ENCODE measurements around the gene FBH1.
"Not testable (repeated sequence)": the region's sequence is repeated elsewhere in the genome, so short reads cannot be mapped to it uniquely, and the experiment has no call there.

The FBH1 gene

GRCh38 chr10:5944389-5945189 is 54.5 kb downstream of the FBH1 start:
- no peak for DNase-seq

- DNase-seq: no peak
Observed at GRCh38 chr10:5945190-5945509, 55.1 kb downstream of the FBH1 start.

GRCh38 chr10:5945561-5946418 is 55.7 kb downstream of the FBH1 start:
- no peak for DNase-seq

GRCh38 chr10:5946419-5946775 is 56.4 kb downstream of the FBH1 start:
- not testable (repeated sequence) for DNase-seq

GRCh38 chr10:5946786-5947185 is 56.7 kb downstream of the FBH1 start:
- DNase-seq: no peak

GRCh38 chr10:5947471-5948207 is 57.6 kb downstream of the FBH1 start:
- DNase-seq: no peak

GRCh38 chr10:5948208-5948585 is 58.2 kb downstream of the FBH1 start:
- DNase-seq: no peak

GRCh38 chr10:5949009-5949759 is 59.1 kb downstream of the FBH1 start:
- DNase-seq: peak; percentile 9 to 23

- DNase-seq: no peak
Observed at GRCh38 chr10:5951167-5951711, 61.2 kb downstream of the FBH1 start.

GRCh38 chr10:5951721-5952407 is 61.8 kb downstream of the FBH1 start:
- no peak for DNase-seq

- no peak for DNase-seq
Observed at GRCh38 chr10:5952731-5953385, 62.8 kb downstream of the FBH1 start.

- DNase-seq: no peak
Observed at GRCh38 chr10:5953676-5954075, 63.6 kb downstream of the FBH1 start.

GRCh38 chr10:5956146-5956936 is 66.3 kb downstream of the FBH1 start:
- DNase-seq: no peak

GRCh38 chr10:5958077-5958476 is 68.0 kb downstream of the FBH1 start:
- no peak for DNase-seq

GRCh38 chr10:5958675-5959074 is 68.6 kb downstream of the FBH1 start:
- DNase-seq: no peak

GRCh38 chr10:5959142-5959541 is 69.1 kb downstream of the FBH1 start:
- no peak for DNase-seq

- DNase-seq: no peak
Observed at GRCh38 chr10:5959581-5960069, 69.6 kb downstream of the FBH1 start.

- DNase-seq: no peak
Observed at GRCh38 chr10:5960070-5960972, 70.3 kb downstream of the FBH1 start.

GRCh38 chr10:5960973-5961275 is 70.9 kb downstream of the FBH1 start:
- not testable (repeated sequence) for DNase-seq
